K562 (cell line): ENCODE measurements around the gene EMP2. TPM values are rescaled to one million over a fixed set of nuclear protein-coding genes. Genes with fewer than 3 reads are reported as not detected.

Experiments
- ARID3A ChIP-seq: IDR thresholded peaks from 2 replicates; pipeline ENCODE4 v1.6.1; 2012; ENCODE audit warnings: low read depth, low read length, improper control_type of control experiment, borderline replicate concordance
- DPF2 ChIP-seq: fragments of 450-650 bp; IDR thresholded peaks from 2 replicates; pipeline ENCODE4 v1.6.1; 2016
- ID3 ChIP-seq, 2 experiments: fragments of 250-450 bp in 1 of 2; fragments of 450-650 bp in 1 of 2; sonication (Bioruptor Pico) in 1 of 2; IDR thresholded peaks; 2 replicates each; pipeline versions ENCODE4 v1.6.1 to v1.8.0; 2016 to 2021; ENCODE audit warnings: mild to moderate bottlenecking in 2 of 2, moderate library complexity in 2 of 2, missing compliant biosample characterization in 1 of 2, missing genetic modification characterization in 1 of 2
- MECOM ChIP-seq: fragments of 250-450 bp; sonication (Bioruptor Pico); IDR thresholded peaks from 2 replicates; pipeline ENCODE4 v1.8.0; 2022; ENCODE audit warnings: inconsistent platforms
- RAD51 ChIP-seq: fragments of 450-650 bp; IDR thresholded peaks from 2 replicates; pipeline ENCODE4 v1.7.1; 2016; ENCODE audit warnings: low read depth, mild to moderate bottlenecking, borderline replicate concordance
- SMAD4 ChIP-seq: fragments of 250-450 bp; sonication (Bioruptor Pico); conservative IDR thresholded peaks from 2 replicates; pipeline ENCODE4 v1.8.0; 2021; ENCODE audit warnings: inconsistent platforms, mild to moderate bottlenecking, moderate library complexity
- ZBTB7A ChIP-seq: IDR thresholded peaks from 2 replicates; pipeline ENCODE4 v1.6.1; 2011; ENCODE audit warnings: low read depth, mild to moderate bottlenecking, low read length, moderate library complexity, borderline replicate concordance; ENCODE audit not compliant: control insufficient read depth
- ZNF124 ChIP-seq: sonication (generic); formaldehyde crosslinking; IDR thresholded peaks from 2 replicates; pipeline ENCODE4 v1.8.1; 2022; ENCODE audit warnings: missing genetic modification reagents
- ZNF23 ChIP-seq: fragments of 250-450 bp; sonication (Bioruptor Pico); IDR thresholded peaks from 2 replicates; pipeline ENCODE4 v1.4.0; 2020; ENCODE audit warnings: mild to moderate bottlenecking
- ZNF655 ChIP-seq: fragments of 250-450 bp; sonication (Bioruptor Pico); IDR thresholded peaks from 2 replicates; pipeline ENCODE4 v1.5.0; 2021
- polyA plus RNA-seq, 8 experiments: library from polyadenylated mRNA; depleted of rRNA in 4 of 8; stranded (reverse) in 5 of 8; unstranded in 3 of 8; fragments of >200 nt; fragmentation: Nextera tagmentation in 2 of 8; fragmentation: Illumina TruSeq in 1 of 8; extraction: Ambion mirVana in 2 of 8; extraction: Trizol in 1 of 8; gene quantifications; 2 replicates each; pipeline versions ENCODE4 v1.2.1 to v1.2.3, GENCODE V29; 2011 to 2014; ENCODE audit warnings: inconsistent platforms in 1 of 8, missing spikeins in 1 of 8
- total RNA-seq, 7 experiments: library from RNA; depleted of rRNA in 6 of 7; stranded (reverse); fragments of >200 nt in 6 of 7; fragmentation: Illumina TruSeq in 2 of 7; extraction: Trizol in 2 of 7; gene quantifications; 2 replicates each; pipeline versions ENCODE4 v1.2.1 to v1.2.3, GENCODE V29; 2011 to 2021; ENCODE audit warnings: low replicate concordance in 1 of 7
- TF ChIP-seq, protein P1 (sequence below): fragments of 250-450 bp; sonication (Bioruptor Pico); IDR thresholded peaks from 2 replicates; pipeline ENCODE4 v1.8.0; 2022; ENCODE audit warnings: inconsistent platforms
- TF ChIP-seq, protein P2 (sequence below): fragments of 250-450 bp; sonication (Bioruptor Pico); IDR thresholded peaks from 2 replicates; pipeline ENCODE4 v1.9.0; 2021; ENCODE audit warnings: mild to moderate bottlenecking, inconsistent platforms
- TF ChIP-seq, protein P3 (sequence below), 3 experiments: IDR thresholded peaks in 2 of 3; conservative IDR thresholded peaks in 1 of 3; 2 replicates each; pipeline ENCODE4 v1.5.1; 2011 to 2012; ENCODE audit warnings: low read length in 3 of 3, mild to moderate bottlenecking in 3 of 3, control low read depth in 2 of 3, improper control_type of control experiment in 1 of 3, inconsistent platforms in 1 of 3, low read depth in 1 of 3, mixed read lengths in 1 of 3, moderate library complexity in 1 of 3; ENCODE audit not compliant: insufficient read depth in 2 of 3

The EMP2 gene
- total and polyA plus RNA-seq, 9 of the 15 experiments (the other 6 are each of a cell fraction or from before 2014, with no cell fraction given): 0.73 to 6.2 (median 3.1) TPM

- TF ChIP-seq, protein P1, sequence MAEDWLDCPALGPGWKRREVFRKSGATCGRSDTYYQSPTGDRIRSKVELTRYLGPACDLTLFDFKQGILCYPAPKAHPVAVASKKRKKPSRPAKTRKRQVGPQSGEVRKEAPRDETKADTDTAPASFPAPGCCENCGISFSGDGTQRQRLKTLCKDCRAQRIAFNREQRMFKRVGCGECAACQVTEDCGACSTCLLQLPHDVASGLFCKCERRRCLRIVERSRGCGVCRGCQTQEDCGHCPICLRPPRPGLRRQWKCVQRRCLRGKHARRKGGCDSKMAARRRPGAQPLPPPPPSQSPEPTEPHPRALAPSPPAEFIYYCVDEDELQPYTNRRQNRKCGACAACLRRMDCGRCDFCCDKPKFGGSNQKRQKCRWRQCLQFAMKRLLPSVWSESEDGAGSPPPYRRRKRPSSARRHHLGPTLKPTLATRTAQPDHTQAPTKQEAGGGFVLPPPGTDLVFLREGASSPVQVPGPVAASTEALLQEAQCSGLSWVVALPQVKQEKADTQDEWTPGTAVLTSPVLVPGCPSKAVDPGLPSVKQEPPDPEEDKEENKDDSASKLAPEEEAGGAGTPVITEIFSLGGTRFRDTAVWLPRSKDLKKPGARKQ (CRISPR knock-in tag): no peak
- TF ChIP-seq ZBTB7A (no peak), ZNF124 (CRISPR knock-in tag) (no peak), ZNF655 (CRISPR knock-in tag) (no peak), ZNF23 (CRISPR knock-in tag) (no peak), ID3 (CRISPR knock-in tag; IDR thresholded peaks at IDR 0.05) (no peak), ID3 (tag; IDR thresholded peaks at IDR 0.05) (no peak), ARID3A (no peak), DPF2 (peak; percentile 68), MECOM (CRISPR knock-in tag) (no peak), SMAD4 (peak; percentile 84), RAD51 (no peak; the same call in 1 of the 2 replicates)
- TF ChIP-seq, protein P2, sequence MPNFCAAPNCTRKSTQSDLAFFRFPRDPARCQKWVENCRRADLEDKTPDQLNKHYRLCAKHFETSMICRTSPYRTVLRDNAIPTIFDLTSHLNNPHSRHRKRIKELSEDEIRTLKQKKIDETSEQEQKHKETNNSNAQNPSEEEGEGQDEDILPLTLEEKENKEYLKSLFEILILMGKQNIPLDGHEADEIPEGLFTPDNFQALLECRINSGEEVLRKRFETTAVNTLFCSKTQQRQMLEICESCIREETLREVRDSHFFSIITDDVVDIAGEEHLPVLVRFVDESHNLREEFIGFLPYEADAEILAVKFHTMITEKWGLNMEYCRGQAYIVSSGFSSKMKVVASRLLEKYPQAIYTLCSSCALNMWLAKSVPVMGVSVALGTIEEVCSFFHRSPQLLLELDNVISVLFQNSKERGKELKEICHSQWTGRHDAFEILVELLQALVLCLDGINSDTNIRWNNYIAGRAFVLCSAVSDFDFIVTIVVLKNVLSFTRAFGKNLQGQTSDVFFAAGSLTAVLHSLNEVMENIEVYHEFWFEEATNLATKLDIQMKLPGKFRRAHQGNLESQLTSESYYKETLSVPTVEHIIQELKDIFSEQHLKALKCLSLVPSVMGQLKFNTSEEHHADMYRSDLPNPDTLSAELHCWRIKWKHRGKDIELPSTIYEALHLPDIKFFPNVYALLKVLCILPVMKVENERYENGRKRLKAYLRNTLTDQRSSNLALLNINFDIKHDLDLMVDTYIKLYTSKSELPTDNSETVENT: no peak
- TF ChIP-seq, protein P3, sequence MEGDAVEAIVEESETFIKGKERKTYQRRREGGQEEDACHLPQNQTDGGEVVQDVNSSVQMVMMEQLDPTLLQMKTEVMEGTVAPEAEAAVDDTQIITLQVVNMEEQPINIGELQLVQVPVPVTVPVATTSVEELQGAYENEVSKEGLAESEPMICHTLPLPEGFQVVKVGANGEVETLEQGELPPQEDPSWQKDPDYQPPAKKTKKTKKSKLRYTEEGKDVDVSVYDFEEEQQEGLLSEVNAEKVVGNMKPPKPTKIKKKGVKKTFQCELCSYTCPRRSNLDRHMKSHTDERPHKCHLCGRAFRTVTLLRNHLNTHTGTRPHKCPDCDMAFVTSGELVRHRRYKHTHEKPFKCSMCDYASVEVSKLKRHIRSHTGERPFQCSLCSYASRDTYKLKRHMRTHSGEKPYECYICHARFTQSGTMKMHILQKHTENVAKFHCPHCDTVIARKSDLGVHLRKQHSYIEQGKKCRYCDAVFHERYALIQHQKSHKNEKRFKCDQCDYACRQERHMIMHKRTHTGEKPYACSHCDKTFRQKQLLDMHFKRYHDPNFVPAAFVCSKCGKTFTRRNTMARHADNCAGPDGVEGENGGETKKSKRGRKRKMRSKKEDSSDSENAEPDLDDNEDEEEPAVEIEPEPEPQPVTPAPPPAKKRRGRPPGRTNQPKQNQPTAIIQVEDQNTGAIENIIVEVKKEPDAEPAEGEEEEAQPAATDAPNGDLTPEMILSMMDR (IDR thresholded peaks at IDR 0.05 in 2 of 3, conservative IDR thresholded peaks at IDR 0.05 in 1 of 3; ENCODE audit: insufficient read depth in 2 of 3, low read depth in 1 of 3, low read length in 3 of 3): peak; percentile 19 to 44 (median 33); a peak in 4 of 6 replicates
Measured at GRCh38 chr16:10501016-10501607, 79.3 kb downstream of the EMP2 start (continued).
